ENCODE measurements around the gene SMARCC1.
"Not testable (repeated sequence)": the region's sequence is repeated elsewhere in the genome, so short reads cannot be mapped to it uniquely, and the experiment has no call there.

The SMARCC1 gene

DNA sequence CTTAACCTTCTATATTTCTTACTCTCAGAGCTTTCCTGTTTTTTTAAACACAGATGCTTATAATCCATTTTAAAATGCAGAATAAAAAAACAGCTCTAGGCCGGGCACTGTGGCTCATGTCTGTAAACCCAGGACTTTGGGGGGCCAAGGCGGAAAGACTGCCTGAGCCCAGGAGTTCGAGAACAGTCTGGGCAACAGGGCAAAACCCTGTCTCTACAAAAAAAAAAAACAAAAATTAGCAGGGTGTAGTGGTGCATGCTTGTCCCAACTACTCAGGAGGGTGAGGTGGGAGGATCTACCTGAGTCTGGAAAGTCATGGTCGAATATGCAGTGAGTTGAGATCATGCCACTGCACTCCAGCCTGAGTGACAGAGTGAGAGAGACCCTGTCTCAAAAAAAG lies 15.5 kb downstream of the SMARCC1 start:
- DNase-seq (ENCODE audit: low read depth): no peak

DNA sequence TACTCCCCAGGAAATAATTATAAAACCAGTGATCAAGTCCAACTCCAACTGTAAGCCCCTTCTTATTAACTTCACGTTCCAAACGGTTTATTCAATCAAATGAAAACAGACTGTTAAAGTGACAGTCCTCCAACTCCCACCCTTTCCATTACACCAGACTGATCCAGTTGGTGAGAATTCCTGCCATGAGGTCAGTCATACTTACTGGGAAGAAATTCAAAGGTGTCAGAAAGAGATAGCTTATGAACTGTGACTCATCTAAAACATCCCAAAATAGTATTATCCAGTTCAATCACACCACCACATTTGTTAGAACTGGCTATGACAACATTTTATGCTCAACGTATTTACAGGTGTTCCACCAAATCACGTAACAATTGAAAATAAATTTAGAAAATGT lies 19.5 kb downstream of the SMARCC1 start:
- DNase-seq (ENCODE audit: low read depth): no peak

DNA sequence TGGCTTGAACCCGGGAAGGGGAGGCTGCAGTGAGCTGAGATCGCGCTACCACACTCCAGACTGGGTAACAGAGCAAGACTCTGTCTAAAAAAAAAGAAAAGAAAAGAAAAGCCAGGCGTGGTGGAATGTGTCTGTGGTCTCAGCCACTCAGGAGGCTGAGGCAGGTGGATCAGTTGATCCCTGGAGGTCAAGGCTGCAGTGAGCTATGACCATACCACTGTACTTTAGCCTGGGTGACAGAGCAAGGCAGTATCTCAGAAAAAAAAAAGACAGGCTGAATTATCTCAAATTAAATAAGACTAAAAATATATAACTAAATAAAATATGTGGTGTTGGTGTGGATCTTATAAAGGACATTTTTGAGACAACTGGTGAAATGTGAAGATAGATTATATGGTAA lies 20.6 kb downstream of the SMARCC1 start:
- DNase-seq (ENCODE audit: low read depth): no peak

DNA sequence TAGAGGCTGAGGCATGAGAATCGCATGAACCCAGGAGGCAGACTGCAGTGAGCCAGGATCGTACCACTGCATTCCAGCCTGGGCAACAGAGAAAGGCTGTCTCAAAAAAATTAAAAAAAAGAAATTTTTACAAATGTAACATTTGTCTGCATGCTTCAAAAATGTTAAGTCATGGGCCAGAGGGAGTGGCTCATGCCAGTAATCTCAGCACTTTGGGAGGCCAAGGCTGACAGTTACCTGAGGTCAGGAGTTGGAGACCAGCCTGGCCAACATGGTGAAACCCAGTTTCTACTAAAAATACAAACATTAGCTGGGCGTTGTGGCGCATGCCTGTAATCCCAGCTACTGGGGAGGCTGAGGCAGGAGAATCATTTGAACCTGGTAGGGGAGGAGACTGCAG lies 21.5 kb downstream of the SMARCC1 start:
- DNase-seq (ENCODE audit: low read depth): not testable (repeated sequence)

DNA sequence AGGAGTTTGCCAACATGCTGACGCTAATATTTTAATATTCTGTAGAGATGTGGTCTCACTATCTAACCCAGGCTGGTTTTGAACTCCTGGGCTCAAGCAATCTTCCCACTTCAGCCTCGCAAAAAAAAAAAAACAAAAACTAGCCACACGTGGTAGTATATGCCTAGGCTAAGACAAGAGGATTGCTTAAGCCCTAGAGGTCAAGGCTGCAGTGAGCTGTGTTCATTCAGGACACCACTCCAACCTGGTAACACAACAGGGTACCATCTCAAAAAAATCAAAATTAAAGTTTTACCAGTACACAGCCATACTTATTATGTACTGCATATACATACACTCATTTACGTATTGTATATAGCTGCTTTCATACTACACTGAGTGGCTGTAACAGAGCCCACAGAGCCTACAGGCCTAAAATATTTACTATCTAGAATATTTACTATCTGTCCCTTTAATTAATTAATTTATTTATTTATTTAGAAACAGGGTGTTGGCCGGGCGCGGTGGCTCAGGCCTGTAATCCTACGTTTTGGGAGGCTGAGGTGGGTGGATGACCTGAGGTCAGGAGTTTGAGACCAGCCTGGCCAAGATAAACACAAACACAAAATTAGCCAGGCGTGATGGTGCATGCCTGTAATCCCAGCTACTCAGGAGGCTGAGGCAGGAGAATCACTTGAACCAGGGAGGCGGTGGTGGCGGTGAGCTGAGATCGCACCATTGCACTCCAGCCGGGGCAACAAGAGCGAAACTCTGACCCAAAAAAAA lies 23.2 kb downstream of the SMARCC1 start:
- no peak for DNase-seq (ENCODE audit: low read depth)

DNA sequence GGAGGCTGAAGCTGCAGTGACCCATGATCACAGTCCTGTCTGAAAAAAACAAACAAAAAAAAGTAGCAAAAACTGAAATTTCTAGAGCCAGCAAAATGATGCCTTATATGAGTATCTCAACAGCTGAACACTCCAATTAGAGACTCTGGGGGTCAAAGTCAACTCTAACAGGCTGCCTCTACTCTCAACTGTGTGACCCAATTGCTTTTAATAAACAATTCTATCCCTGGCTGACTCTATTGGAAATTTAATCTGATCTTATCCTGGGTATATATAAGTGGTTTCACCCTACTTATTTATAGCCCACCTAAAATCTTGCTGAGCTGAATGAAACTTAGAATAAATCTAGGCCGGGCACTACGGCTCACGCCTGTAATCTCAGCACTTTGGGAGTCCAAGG lies 29.0 kb downstream of the SMARCC1 start:
- DNase-seq (ENCODE audit: low read depth): no peak

DNA sequence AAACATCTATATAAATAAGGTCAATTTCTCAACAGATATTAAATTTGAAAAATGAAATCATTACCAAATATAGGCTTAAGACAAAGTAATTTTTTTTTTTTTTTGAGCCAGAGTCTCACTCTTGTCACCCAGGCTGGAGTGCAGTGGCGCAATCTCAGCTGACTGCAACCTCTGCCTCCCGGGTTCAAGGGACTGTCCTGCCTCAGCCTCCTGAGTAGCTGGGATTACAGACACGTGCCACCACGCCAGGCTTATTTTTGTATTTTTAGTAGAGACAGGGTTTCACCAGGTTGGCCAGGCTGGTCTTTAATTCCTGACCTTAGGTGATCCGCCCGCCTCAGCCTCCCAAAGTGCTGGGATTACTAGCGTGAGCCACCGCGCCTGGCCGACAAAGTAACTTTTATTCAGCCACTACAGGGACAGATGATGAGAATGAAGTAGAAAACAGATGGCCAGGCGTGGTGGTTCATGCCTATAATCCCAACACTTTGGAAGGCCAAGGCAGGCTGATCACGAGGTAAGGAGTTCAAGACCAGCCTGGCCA lies 30.8 kb downstream of the SMARCC1 start:
- DNase-seq (ENCODE audit: low read depth): not testable (repeated sequence)

DNA sequence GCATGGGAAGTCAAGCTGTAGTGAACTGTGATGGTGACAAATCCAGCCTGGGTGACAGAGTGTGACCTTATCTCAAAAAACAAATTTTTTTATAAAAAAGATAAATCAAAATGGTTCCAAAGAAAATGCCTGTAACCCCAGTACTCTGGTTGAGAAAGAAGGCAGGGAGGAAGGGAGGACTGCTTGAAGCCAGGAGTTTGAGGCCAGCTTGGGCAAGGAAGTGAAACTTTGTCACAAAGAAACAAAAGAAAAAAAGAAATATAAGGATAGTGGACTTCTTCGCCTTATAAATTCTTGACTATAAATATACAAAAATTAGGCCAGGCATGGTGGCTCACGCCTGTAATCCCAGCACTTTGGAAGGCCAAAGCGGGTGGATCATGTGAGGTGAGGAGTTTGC lies 34.1 kb downstream of the SMARCC1 start:
- no peak for DNase-seq (ENCODE audit: low read depth)

DNA sequence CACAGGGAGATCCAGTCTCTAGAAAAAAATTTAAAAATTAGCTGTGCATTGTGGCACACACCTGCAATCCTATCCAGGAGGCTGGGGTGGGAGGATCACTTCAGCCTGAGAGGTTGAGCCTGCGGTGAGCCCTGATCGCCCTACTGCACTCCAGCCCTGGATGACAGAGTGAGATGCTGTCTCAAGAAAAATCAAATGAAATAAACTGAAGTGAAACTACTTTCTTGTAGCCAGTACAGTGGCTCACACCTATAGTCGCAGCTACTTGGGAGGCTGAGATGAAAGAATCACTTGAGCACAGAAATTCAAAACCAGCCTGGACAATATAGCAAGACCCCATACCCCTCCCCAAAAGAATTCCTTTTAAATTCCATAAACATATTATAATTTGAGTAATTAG lies 35.4 kb downstream of the SMARCC1 start:
- DNase-seq (ENCODE audit: low read depth): no peak

DNA sequence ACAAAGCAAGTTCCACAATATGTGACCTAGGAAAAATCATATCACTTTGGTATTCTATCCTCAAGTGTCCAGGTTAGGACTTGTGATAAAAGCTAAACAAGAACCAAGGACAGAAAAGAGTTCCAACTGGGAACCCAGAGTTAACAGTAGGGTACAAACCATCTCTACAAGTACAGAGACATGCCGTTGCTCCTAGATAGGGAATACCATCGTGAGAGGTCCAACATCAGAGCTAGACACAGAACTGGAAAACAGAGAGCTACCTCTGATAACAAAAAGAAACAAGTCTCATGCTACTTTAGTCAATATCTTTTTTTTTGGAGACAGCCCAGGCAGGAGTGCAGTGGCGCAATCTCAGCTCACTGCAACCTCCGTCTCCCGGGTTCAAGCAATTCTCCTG lies 37.8 kb downstream of the SMARCC1 start:
- no peak for DNase-seq (ENCODE audit: low read depth)

DNA sequence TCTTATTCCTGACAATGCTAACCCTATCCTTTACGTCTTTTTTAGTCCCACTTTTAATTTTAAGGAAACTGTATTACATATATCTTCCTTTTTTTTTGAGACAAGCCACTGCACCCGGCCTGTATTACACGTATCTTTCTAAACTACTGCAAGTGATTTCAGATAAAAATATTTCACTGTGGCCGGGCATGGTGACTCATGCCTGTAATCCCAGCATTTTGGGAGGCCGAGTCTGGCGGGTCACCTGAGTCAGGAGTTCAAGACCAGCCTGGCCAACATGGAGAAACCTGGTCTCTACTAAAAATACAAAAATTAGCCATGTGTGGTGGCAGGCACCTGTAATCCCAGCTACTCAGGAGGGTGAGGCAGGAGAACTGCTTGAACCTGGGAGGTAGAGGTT lies 38.3 kb downstream of the SMARCC1 start:
- DNase-seq (ENCODE audit: low read depth): not testable (repeated sequence)

DNA sequence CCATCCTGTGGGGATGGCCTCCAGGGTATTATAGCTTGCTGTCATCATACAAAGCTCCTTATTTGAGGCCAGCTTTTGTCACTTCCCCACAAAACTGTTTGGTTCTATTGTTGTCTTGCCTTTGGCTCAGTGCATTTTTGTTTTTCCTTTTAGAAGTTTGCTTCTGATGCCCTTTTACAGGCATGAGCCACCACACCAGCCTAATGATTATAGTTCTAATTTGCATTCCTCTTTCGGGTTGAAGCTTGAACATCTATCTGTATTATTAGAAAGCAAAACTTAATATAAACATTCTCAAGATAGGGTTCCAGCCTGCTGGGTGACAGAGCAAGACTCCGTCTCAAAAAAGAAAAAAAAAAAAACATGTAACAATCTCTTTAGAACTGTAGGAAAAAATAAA lies 39.8 kb downstream of the SMARCC1 start:
- no peak for DNase-seq (ENCODE audit: low read depth)

DNA sequence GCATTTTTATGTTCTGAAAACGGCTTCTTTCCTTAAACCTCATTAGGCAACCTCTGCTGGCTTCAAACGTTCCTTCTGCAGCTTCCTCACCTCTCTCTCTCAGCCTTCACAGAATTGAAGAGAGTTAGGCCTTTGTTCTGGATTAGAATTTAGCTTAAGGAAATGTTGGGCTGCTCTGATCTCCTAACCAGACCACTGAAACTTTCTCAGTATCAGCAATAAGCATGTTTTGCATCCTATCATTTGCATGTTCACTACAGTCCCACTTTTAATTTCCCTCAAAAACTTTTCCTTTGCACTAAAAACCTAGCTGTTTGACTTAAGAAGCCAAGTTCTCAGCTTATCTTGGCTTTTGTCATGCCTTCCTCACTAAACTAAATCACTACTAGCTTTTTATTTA lies 49.5 kb downstream of the SMARCC1 start:
- DNase-seq (ENCODE audit: low read depth): no peak

DNA sequence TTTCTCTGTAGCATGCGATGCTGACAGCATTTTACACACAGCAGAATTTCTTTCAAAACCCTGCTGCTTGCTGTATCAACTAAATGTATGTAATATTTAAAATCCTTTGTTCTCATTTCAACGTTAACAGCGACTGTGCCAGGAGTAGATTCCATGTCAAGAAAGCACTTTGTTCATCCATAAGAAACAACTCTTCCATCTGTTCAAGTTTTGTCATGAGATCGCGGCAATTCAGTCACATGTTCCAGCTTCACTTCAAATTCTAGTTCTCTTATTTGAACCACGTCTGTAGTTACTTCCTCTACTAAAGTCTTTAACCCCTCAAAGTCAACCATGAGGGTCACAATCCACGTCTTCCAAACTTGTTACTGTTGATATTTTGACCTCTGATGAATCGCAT lies 50.6 kb downstream of the SMARCC1 start:
- DNase-seq (ENCODE audit: low read depth): no peak

DNA sequence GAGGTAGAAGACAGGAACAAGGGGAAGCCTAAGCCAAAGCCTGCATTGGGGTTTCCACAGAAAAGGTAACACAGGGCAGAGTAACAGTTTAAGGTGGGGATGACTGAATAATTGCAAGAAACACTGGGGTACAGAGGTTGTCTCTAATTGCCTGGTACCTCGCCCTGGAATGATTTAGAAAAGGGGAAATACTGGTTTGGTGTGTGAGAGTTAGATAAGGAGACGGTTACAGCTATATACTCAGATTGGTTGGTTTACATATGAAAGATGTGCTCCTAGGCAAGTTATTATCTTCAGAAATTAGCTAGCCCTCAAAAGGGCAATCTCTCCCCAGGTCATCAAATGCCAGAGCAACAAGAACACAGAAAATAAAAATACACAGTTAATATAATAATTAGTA lies 58.8 kb downstream of the SMARCC1 start:
- DNase-seq (ENCODE audit: low read depth): no peak

DNA sequence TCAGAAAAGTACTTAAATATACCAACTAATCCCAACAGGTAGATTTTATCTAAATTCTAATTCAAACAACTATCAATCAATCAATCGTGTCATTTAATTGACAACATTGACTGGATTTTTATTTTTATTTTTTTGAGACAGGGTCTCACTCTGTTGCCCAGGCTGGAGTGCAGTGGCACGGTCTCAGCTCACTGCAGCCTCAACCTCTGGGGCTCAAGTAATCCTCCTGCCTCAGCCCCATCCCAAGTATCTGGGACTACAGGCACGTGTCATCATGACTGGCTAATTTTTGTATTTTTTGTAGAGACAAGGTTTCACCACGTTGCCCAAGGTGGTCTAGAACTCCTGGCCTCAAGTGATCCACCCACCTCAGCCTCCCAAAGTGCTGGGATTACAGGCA lies 64.2 kb downstream of the SMARCC1 start:
- not testable (repeated sequence) for DNase-seq (ENCODE audit: low read depth)

DNA sequence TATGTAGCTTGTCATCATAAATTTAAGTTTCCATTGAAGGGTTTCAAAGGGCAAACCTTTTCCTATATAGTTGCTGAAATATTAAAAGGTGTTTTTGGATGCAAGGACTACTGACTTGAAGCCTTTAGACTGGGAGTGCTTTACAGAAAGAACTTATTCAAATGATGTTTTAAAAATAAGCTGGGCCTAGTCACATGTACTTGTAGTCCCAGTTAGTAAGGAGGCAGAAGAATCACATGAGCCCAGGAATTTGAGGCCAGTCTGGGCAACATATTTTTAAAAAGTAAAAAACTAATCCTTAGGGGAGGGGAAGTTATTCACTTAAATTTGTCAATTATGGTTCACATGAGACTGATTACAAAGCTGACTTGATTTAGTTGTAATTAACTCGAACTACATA lies 65.0 kb downstream of the SMARCC1 start:
- DNase-seq (ENCODE audit: low read depth): no peak

DNA sequence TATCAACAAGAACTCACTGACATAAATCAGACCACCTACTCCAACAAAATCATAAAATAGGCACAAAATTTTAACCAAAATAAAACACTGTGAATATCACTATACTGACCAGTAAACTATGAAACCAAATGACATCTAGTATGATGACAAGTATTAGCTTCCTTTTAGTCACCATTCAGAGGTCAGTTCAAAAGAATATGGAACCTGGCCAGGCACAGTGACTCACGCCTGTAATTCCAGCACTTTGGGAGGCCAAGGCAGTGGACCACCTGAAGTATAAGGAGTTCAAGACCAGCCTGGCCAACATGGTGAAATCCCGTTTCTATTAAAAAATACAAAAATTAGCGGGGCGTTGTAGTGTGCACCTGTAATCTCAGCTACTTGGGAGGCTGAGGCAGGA lies 65.8 kb downstream of the SMARCC1 start:
- DNase-seq (ENCODE audit: low read depth): no peak

DNA sequence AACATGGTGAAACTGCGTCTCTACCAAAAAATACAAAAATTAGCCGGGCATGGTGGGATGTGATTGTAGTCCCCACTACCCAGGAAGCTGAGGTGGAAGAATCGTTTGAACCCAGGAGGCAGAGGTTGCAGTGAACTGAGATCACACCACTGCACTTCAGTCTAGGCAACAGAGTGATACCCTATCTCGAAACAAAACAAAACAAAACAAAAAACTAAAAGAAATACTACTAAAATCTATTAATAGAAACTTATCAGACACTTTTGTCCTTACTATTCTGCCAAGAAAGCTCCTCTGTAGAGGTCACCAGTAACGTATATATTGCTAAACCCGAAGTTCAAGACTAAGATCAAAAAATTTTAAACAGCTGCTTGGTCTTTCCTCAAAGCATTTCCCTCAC lies 67.1 kb downstream of the SMARCC1 start:
- no peak for DNase-seq (ENCODE audit: low read depth)

DNA sequence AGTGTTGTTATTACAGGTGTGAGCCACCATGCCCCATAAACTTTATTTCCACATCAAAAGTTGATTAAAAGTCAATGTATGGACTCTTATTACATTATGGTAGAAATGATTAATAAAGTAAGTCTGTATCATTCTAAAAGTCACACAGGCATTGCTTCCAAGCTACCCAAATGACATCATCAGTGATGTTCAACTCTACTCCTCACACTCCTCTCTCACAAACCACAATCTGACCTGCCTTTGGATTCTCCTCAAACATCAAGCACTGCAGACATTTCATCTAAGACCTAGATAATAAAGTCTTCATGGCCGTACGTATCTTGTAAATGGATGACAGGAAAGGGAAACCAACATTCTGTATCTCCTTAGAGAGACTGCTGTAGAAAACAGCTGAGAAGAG lies 68.0 kb downstream of the SMARCC1 start:
- DNase-seq (ENCODE audit: low read depth): no peak

DNA sequence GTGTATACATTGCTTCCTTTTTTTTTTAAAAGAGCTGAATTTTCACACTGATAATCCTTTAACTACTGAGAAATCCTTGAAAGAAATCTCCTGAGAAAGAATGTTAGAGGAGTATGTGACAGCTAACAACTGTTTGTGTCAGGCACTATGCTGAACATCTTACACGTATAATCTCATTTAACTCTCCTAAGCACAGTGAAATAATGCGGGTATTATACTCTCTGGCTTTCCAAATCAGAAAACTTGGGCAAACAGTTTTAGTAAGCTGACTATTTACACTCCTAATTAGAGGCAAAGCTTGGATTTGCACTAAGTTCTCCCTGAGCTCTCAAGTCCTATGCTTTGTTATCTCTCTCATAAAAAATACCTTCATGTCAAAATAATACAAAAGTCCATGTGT lies 69.3 kb downstream of the SMARCC1 start:
- DNase-seq (ENCODE audit: low read depth): no peak

DNA sequence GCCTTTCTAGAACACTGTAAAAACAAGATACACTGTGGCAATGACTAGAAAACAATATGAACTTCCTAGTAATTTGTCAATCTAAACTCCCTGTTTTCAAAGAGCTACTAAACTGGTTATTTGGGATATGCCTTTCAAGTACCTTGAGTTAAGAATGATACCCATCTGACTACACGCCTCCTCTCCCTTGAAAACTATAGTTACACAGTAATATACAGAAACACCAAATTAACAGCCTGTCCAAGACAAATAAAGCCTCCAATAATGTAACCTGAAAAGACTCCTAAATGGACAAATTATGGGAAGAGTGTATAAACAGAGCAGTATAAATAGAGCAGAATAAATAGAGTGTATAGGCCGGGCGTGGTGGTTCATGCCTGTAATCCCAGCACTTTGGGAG lies 70.1 kb downstream of the SMARCC1 start:
- DNase-seq (ENCODE audit: low read depth): no peak

DNA sequence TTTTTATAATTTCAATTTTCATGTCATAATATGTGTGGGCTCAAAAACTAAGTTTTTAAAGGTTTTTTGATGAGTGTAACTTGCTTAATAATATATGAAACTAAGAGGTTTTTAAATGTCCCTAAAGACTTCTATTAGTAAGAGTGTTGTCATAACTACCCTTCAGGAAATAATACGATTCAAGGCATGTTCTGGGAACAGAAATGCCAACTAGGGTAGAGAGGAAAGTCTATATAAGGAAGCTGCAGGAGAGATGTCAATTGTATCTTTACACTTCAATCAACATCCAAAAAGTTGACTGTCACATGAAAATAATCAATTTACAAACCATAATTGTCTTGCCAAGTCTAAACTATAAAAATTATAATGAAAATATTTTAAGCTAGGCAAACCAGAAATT lies 76.3 kb downstream of the SMARCC1 start:
- no peak for DNase-seq (ENCODE audit: low read depth)

DNA sequence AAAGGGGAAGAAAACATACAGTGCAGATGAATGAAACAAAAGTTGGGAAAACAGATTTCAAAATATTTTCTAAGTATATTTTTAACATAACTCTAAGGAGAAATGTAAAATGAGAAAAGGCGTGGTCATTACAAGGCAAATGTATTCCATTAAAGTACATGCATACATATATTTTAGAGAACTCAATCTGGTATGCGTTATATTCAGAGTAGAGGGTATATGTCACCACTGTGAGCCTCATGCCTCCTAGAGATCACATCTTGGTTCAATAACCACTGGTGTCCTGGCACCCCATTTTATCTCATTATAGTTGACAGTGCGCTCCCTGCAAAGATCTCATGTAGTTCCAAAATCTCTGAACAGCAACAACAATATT lies 77.5 kb downstream of the SMARCC1 start:
- DNase-seq (ENCODE audit: low read depth): no peak
